Stimulated activated CD4-positive, alpha-beta T cell treated with anti-CD3 and anti-CD28 coated beads, Interleukin-4, amount 100 ng/mL, for 1 hour (primary cell): Measurements from ENCODE around the gene CD81.
"Not testable (repeated sequence)": the region's sequence is repeated elsewhere in the genome, so short reads cannot be mapped to it uniquely, and the experiment has no call there.

Source experiments
- DNase-seq: peaks from one replicate; pipeline ENCODE4 v3.0.0-alpha.2; 2020

Gene CD81

GRCh38 chr11:2358754-2359442, 18.2 kb upstream of the CD81 start:
- no peak for DNase-seq

GRCh38 chr11:2359557-2359956, 17.6 kb upstream of the CD81 start:
- no peak for DNase-seq

DNA sequence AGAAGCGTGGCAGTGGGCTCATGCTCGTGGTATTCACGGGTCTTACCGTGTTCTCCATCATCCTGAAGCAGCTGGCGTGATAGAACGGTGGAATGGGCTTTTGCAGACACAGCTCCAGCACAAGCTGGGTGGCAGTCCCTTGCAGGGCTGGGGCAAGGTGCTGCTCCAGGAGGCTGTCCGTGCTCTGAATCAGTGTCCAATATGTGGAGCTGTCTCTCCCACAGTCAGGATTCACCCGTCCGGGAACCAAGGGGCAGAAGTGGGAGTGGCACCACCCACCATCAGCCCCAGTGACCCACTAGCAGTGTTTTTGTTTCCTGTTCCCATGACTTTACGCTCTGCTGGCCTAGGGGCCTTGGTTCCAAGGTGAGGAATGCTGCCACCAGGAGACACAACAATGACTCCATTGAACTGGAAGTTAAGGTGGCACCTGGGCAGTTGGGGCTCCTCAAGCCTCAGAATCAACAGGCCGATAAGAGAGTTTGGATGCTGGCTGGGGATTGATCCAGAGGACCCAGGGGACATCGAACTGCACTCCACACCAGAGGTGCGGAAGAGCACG, 16.9 kb upstream of the CD81 start:
- DNase-seq, result no peak

DNA sequence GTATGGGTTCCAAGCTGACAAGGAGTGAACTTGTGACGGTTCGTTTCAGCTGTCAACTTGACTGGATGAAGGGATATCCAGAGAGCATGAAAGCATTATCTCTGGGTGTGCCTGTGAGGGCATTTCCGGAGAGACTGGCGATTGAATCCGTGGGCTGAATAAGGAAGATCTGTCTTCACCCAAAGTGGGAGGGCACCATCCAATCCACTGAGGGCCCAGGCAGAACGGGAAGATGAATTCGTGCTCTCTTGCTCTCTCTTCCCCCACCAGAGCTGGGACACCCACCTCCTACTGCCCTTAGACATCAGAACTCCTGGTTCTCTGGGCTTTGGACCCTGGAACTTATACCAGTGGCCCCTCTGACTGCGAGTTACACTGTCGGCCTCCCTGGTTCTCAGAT, 15.5 kb upstream of the CD81 start:
- no peak for DNase-seq

- DNase-seq, result no peak
Observed at GRCh38 chr11:2362414-2362813, 14.7 kb upstream of the CD81 start.

DNA sequence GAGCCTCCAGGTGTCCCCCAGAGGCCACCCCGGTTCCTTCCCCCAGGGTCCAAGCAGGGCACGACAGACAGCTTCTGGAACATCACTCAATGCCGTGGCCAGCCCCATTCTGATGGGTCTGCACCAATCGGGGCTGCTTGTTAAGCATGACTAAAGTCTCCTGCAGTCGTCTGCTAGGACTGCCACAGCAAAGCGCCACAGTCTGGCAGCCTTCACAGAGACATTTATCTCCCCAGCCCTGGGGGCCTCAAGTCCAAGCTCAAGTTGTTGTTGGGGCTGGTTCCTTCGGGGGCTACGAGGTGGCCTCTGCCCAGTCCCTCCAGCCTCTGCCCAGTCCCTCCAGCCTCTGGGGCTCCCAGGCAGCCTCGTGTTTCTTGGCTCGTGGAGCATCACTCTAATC, 14.0 kb upstream of the CD81 start:
- DNase-seq, result no peak

GRCh38 chr11:2363577-2364370, 13.3 kb upstream of the CD81 start:
- DNase-seq, result no peak

- not testable (repeated sequence) for DNase-seq
Observed at GRCh38 chr11:2364386-2364785, 12.7 kb upstream of the CD81 start.

- DNase-seq, result no peak
Observed at GRCh38 chr11:2365571-2366210, 11.4 kb upstream of the CD81 start.

DNA sequence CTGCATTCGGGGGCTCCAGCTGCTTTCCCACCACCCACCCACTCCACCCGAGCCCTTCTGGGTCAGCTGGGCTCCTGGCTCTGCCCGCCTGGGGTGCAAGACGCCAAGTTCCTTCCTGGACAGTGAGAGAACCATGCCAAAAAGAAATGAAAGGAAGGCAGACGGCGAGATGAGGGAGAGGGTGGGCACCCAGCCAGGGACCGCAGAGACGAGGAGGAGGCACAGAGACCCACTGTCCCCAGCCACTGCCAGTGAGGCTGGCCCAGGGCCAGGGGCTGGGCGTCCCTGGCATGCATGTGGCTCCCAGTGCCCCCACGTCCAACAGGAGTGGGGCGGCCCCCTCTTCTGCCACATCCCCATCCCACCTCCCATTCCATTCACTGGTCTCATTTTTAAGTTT, 10.8 kb upstream of the CD81 start:
- no peak for DNase-seq

GRCh38 chr11:2366733-2367132, 10.4 kb upstream of the CD81 start:
- DNase-seq, result no peak

- DNase-seq, result no peak
Observed at GRCh38 chr11:2367266-2368160, 9.6 kb upstream of the CD81 start.

GRCh38 chr11:2368178-2368850, 8.8 kb upstream of the CD81 start:
- no peak for DNase-seq

- DNase-seq, result no peak
Observed at GRCh38 chr11:2368851-2369180, 8.3 kb upstream of the CD81 start.

DNA sequence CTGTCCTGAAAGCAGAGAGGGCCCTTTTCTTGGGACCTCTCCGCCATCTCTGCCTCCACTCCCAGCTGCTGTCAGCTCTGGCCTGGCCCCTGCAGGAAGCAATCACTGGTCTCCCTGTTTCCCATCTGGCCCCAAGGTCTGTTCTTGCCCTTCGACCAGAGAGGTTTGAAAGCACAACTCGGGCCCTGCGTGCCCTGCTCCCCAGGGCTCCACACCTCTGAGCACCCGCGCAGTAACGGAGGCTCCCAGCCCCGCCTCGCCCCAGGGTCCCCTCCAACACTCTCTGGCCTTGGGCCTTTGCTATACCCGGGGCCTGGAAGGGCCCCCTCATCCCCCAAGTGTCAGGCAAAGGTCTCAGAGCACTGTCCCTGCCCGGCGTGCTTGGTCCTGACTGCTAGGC, 7.8 kb upstream of the CD81 start:
- no peak for DNase-seq

DNA sequence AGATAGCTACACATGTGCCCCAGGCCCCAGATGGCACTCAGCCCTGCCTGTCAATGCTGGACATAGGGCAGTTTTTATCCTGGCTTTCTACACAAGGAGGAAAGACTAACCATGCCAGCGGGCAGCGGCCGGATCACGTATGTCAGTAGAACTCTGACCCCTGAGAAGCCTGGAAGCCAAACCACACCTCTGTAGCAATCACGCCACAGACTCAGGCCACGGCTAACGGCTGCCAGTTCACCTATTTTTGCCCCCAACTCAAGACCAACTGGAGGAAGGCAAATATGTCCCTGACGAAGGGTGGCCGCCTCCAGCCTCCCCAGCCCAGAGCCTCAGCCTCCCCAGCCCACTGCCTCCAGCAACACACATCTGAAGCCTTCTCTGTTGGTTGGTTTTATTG, 7.2 kb upstream of the CD81 start:
- no peak for DNase-seq

DNA sequence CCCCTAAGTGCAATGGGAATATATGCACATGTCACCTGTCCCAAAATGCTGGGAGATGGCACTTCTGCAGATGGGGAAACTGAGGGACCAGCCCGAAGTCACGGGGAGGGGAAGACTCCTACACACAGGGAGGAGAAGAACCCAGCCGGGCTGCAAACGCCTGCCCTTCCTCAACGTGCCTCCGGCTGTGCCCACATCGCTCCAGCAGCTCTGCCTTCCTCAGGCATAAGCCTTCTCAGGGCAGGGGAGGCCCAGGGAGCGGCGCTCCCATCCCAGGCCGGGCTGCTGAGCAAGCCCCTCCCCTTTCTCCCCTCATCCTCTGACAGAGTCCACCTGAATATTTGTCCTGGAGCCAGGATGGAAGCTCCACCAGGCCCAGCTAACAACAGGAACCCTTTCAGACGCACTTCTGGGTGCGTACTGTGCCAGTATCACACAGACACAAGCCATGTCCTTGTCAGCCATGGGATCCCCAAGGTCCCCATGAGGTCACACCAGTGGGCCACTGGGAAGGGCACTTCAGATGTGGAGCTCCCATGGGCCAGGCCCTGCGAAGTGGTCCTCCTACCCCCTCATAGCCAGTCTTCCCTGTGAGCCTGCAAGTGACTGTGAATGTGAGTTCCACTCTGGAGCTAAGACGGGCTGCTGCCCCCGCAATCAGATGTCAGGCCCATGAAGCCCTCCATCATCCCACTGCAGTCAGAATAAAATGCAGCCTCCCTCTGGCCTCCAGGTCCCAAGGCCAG, 2.5 kb upstream of the CD81 start:
- DNase-seq, result no peak

DNA sequence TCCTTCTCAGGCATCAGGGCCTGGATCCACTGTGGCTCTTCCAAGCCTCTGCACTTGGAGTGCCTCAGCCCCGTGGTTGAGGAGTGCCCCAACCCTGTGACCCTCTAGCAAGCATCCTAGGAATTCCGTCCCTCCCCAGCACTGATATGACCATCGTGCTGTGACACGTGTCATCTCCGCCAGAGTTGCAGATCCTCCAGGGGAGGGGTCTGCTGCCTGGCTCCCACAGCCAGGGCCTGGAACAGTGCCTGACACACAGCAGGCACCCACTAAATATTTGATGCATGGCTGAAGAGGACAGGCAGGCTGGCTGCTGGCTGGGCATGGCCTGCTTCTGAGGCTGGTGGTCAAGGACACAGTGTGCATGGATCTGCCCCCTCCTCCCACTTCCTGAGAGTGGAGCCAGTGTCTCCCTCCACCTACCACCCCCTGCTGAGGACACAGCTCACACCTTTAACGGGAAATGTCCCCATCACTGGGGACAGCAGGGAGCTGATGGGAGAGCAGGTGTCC, 1.7 kb upstream of the CD81 start:
- no peak for DNase-seq

DNA sequence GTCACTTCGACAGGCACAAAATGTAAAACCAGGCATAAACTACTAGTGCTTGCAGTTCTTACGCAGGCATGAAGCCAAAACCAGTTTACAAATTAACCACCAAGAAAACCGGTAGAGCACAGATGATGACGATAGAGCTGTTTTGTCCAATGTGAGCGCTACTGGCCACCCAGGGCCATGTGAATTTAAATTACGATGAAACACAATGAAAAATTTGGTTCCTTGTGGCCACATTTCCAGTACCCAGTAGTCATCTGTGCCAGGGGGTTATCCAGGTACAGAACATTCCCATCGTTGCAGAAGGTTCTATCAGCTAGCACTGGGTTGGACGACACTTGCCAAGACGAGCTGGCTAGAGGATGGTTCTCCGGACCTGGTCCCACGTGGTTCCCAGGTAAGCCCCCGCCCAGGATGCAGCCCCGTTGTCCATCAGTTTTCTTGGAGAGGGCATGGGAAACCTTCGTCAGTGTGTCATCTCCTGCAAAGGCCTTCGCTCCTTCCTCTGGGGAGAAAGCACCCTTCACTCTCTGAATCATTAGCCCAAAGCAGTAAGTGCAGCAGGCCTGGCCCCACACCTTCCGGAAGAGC, 1.1 kb upstream of the CD81 start:
- no peak for DNase-seq

GRCh38 chr11:2377511-2378443, 667 bp downstream of the CD81 start:
- peak; percentile 71 for DNase-seq
